GM18858 (cell line): Measurements from ENCODE around the gene LRRN4CL.
"Not testable (repeated sequence)": the region's sequence is repeated elsewhere in the genome, so short reads cannot be mapped to it uniquely, and the experiment has no call there.

Experiments
- ATAC-seq: cut with Tn5 transposase; IDR thresholded peaks from one replicate; pipeline ENCODE4 v1.9.1; 2021; ENCODE audit not compliant: unreplicated experiment

LRRN4CL gene

DNA sequence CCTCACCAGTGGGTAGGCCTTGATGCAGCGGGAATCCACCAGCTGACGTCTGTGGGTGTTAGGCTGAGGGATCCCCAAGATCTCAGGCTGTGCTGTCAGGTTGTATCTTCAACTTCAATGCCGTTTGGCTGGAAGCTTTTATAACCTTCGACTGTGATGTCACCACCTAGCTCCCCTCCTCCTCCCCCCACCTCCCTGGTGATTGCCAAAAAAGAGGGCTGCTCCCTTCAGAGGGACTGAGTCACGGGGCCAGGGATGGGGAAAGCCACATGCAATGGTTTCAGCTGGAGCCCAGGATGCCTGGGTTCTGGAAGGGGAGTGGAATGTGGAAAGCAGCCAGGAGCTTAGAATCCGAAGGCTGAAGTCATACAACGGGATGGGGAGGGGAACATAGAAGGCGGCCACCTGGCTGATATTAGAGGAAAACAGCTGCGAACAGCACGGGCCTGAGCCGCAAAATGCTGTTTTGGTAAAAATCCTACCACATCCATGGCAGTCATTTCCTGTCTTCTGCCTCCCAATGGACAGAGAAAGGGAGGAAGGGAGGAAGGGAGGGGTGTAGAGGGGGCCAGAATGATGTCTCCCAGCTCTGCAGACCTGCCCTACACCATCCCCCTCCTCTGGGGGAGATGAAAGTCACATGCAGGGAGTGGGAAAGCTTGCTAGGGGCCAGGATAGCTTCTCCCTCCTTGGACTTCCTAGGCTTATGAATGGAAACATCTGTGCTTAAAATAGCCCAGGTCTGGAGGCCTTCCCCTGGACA lies at the start of gene LRRN4CL:
TSS of gene LRRN4CL (minus strand) at position 110 of the 763 bp plus-strand sequence. CDS start 1,022 bp downstream, outside the sequence.
- no peak for ATAC-seq

DNA sequence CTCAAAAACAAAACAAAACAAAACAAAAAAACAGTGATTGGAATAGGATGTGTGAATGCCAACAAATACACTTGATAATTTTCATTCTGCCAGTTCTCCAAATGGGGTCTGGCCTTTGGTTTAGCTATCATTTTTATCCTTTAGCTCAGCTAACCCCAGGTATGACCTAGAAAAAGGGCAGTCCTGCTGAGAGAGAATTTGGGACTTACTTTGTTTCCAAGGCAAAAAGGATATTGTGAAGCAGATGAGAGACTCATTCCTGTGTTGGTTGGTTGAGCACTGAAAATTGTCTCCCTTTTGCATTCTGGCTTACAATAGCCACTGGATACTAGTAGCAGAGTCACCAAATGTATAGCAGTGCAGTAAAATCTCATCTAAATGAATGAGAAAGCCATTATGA lies 47.9 kb upstream of the LRRN4CL start:
- no peak for ATAC-seq

DNA sequence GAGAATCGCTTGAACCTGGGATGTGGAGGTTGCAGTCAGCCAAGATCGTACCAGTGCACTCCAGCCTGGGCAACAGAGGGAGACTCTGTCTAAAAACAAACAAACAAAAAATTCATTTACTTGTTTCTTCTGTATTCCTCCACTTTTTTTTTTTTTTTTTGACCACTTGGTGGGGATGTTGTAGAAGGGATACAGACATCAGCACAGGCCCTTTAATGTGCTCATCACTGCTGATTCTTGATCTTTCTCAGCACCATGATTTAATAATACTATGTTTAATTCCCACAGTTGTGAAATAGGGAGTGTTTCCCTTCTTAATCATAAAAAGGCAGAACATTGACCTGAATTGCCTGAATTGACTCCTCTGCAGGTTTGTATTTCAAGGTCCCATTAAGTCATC lies 43.5 kb upstream of the LRRN4CL start:
- ATAC-seq: no peak

DNA sequence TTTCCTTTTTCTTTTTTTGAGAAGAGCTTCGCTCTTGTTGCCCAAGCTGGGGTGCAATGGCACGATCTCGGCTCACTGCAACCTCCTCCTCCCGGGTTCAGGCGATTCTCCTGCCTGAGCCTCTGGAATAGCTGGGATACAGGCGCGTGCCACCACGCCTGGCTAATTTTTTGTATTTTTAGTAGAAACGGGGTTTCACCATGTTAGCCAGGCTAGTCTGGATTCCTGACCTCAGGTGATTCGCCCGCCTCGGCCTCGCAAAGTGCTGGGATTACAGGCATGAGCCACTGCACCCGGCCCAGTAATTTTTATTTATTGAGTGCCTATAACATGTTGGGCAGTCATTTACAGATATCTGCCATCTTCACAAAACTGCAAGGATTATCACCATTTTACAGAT lies 40.7 kb upstream of the LRRN4CL start:
- ATAC-seq: not testable (repeated sequence)

DNA sequence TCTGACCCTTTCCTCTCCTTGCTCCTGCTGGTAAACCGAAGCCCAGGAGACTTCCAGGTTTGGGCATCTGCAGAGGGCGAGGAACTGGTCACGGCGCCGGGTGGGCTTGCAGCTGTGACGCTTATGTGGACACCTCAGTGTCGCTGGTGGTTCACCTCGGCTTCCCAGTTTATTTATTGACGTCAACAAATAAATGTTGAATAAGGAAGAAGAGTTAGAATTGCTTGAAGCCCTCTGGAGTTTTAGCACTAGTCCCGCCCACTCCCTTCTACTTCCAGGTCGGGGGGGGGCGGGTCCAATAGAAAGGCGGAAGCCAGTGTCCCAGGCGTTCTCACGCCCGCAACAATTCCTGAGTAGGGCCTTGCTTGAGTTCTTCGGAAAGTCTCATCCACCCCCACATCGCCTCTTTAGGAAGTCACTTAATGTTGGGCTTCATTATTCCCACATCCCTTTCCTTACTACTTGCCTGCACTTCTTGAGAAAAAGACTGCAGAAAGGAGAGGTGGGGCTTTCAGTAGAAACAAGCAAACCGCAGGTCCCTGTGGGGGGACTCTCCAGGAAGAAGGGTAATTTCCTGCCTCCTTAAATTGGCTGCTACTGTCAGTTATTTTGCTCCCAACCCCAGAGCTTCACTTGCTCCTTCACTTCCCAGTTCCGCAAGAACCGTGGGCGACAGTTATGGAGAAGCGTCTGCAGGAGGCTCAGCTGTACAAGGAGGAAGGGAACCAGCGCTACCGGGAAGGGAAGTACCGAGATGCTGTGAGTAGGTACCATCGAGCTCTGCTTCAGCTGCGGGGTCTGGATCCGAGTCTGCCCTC lies 39.0 kb upstream of the LRRN4CL start, which contains the start of gene TTC9C:
TSS of gene TTC9C (plus strand) at position 316 of the 818 bp plus-strand sequence. CDS start at position 679, 363 bp downstream.
- peak; percentile 1 for ATAC-seq

DNA sequence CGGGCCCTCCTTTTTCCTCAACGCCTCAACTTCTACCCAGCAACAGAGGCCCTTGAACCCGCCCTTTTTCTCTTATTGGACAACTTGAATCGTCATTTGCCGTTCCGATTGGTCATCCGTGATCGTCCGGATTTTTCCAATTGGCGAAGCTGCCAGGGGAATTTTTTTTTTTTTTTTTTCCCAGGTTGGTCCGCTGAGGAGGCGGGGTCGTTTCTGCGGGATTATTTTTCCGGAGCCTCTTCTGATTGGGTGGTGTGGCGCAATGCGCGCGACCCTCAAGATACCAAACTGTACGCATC lies 38.5 kb upstream of the LRRN4CL start:
- ATAC-seq: peak; percentile 36

DNA sequence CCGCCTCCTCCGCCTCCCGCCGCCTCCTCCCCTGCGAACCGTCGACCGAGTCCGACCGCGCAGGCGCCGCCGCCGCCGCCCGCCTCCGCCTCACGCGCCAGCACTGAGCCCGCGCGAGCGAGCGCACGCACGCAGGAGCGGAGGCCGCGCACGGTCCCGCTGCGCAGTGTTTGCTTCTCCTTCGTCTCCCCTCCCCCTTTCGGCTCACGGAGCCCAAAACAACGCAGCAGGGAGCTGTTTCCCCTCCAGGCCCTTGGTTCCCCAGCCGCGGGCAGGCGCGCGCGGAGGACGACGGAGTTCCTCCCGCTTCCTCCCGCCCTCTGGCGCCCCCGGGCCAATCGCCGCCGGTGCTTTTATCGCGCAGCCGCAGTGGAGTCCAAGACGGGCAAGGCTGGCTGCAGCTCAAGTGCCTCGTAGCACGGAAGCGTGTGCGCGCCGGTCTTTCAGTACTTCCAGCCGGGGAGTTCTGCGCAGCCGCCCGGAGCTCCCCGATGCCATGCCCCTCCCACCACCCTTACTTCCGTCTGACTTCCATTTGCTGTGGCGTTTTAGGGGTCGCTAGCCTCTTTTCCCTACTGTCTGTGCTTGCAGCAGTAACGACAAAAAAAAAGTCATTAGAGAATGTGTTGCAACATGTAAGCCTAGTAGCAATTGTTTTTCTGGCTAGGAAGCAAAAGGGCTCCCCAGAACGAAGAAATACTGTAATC lies 38.0 kb upstream of the LRRN4CL start, which contains the start of gene HNRNPUL2:
TSS of gene HNRNPUL2 (minus strand) at position 293 of the 707 bp plus-strand sequence. CDS start 301 bp downstream, outside the sequence.
- ATAC-seq: peak; percentile 45

DNA sequence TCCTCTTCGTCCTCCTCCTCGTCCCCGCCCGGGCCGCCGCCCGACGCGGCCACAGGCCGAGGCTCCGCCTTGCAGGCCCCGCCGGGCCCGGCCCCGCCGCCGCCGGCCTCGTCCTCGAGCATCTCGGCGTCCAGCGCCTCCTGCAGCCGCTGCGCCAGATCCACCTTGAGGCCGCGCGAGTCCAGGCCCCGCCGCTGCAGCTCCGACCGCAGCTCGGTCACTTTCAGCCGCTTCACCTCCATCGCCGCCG lies 37.5 kb upstream of the LRRN4CL start:
- ATAC-seq: no peak

DNA sequence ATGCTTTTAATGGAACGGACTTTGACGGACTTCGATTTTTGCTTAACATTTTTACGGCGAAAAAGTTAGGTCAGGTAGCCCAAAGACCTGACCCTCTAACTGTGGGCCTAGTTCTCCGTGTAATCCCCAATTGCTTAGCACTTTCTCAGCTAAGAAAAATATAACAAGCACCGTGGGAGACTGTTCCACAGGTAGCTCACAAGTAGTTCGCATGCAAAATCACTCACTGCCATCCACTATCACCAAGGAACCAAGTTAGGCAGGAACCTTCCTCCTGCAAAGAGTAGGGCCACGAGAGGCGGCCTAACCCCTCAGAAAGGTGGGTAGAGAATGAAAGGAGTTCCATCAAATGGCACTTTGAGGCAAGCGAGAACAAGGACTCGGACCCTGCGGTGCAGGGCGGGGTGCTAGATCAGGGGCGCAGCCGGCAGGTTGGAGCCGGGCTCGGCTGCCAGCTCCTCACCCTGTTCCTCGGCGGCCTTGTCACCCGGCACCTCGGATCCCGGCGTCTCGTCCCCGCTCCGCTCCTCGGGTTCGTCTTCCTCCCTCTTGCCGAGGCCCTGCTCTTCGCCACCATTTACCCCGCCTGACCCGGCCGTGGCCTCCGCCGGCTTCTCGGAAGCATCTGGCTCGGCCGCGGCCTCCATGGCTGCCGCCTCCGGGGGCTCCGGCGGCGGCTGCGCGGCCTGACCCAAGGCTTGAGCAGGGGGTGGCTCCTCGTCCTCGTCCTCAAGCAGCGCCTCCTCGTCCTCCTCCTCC lies 37.0 kb upstream of the LRRN4CL start:
- no peak for ATAC-seq

DNA sequence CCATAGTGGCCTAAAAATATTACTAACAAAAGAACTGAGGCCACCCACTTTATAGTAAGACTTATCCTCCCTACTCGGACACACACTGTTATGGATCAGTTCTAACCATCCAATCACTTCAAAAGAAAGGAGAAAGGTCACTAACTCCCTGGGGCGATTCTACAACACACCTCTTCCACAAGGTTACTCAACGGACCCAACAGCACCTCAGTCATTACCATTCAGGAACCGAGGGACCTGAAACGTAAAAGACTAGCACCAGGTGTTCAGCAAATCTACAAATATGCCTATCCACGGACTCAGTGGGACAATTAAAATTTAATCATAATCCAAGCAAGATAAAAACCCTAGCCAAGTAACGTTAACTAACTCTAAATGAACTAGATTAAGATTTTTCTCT lies 36.3 kb upstream of the LRRN4CL start:
- no peak for ATAC-seq

DNA sequence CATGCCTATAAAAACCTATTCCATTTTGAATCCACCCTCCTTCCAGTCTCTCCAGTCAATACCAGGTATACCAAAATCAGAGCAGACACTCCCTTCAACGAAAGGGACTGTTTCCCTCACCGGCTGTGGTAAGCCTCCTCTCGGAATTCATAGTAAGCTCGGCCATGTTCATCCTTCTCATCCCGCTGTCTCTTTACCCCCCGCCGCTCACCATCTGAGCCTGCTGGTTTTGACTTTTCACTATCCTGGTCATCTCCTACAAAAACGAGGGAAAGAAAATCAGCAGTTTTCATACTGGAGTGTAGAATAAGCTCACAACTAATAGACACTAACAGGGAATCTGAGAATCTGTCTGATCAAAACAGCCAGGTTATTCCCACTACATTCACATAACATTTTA lies 34.8 kb upstream of the LRRN4CL start:
- no peak for ATAC-seq

DNA sequence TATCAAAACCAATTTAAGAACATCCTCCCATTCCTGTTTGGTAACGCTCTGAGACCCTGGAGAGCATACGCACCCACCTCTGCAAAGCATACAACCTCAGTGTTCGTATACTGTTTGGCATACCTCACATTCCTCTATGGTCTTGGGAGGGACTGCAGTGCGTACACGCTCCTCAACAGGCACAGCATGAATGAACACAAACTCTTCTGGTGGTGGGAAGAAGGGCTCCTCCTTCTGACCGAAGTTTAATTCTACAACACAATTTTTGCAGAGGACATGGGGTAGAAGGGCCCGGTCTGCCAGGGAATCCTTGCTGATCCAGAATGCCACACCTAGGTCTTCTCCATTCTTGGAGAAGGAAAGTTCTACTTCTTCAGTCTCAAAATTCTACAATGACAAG lies 32.7 kb upstream of the LRRN4CL start:
- ATAC-seq: no peak

DNA sequence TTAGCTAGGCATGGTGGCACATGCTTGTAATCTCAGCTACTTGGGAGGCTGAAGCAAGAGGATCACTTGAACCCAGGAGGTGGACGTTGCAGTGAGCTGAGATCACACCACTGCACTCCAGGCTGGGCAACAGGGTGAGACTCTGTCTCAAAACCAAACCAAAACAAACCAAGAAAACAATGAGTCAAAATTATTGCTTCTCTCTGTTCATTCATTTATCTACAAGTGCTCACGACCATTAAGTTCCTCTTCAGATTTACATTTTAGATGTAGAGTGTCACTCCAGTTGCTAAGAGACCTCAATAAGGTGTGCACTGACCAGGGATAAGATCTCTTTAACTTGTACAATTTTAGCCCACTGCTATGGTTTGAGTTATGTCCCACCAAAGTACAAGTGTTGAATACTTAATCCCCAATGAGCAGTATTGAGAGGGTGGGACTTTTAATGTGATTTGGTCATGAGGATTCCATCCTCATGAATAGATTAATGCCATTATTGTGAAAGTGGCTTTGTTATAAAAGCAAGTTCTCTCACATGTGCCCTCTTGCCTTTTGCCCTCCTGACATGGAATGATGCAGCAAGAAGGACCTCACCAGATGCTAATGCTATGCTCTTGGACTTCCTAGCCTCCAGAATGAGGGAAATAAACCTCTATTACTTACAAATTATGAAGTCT lies 30.1 kb upstream of the LRRN4CL start:
- ATAC-seq: no peak

DNA sequence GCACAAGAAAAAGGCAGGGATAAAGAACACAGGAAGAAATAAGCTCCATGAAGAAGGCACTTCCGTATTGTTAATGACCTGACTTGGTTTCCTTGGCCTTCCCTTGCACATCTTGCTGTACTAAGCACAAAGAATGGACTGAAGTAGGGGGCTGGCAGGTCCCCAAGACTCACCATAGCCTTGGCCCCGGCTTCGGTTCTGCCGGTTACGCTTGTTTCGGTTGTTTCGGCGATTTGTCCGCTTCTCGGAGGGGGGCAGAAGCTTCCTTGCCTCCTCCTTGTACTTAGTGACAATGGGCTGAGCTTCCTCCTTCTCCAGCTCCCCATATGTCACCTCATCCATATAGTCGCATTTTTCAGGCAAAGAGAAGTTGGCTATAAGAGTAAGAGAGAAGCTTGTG lies 27.5 kb upstream of the LRRN4CL start:
- no peak for ATAC-seq

DNA sequence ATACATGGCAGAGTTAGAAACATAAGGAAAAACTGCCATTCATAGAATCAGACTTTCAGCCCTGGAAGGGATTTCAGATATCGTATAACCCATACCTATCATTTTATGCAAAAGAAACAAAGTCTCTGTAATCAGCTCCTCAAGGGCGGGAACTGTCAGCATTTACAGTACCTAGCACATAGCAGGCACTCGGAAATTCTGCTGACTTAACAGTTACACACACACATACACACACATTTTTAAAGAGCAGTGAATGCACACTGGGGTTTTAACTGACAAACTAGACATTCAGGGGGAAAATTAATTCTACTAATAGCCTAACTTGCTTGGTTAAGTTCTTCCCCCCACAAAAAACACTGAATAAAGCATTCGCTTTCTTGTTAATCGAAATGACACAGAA lies 26.9 kb upstream of the LRRN4CL start:
- ATAC-seq: no peak

DNA sequence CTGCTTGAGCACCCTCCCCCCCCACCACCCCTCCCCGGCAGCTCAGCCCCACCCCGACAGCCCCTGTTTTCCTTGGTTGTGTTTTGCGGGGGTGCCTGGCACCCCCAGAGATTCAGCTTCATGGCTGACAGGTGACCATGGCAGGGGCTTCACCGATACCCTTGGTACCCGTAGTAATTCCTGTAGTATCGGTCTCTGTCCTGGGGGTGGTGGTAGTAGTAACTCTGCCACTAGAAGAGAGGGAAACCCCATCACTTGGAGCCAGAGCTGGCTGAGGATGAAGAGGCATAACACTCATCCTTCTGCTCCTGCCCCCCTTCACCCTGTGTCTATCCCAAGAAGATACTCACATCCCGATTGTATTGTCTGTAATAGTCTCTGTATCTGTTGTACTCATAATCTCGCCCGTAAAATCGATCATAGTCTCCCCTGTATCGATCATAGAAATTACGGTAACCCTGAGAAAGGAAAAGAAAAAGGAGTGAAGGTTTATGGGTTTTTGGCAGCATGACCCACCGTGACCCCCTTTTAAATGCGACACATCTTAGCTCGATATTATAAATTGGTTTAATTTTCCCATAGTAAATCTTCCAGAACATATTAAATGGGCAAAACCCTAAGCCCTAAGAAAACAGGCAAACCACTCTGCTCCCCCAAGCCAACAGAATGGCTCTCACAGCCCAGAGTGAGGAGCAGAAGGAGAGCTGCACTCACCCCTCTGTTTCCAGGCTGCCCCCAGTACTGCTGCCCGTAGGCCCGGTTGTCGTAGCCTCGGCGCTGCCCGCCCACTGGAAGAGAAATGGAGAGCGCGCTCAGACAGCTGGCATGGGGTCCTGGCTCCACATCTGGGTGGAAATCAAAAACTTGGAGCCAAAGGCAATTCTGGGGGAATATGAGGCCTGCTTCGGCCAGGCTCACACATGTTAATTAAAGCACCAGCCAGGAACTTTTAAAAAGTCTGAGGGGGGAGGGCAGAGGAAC lies 26.1 kb upstream of the LRRN4CL start:
- no peak for ATAC-seq

DNA sequence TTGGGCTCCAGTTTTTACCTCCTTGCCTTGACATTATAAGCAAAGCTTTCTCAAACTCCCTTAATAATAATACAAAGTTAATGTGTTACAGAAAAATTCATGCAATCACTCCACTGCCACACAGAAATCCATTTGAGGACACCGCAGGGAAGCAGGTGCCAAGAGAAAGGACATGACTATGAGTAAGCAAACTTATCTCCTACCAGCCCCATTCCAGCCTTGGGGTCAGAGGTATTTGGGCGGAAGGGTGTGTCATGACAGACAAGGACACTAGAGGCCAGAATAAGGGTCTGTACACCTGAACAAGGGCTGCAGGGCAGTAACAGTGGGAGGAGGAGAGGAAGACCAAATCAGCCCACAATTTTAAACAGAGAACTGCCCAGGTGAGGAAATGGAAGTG lies 24.0 kb upstream of the LRRN4CL start:
- no peak for ATAC-seq

DNA sequence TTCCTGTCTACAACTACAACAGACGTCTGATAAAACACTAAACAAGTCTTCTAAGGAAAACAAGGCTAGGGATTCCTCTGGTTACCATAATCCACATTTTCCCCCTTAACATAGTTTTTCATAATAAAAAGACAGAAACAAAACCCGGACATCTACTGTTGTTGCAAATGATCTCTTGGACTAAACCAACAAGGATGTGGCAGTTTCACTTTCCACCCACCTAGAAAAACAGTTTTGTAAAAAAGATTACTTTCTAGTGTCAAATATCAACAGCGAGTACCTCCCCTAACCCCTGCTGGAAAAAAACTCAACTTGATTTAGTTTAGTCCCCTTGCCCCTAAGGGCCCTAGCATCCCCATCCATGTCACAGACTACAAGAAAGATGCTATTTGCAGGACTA lies 23.5 kb upstream of the LRRN4CL start:
- ATAC-seq: no peak

DNA sequence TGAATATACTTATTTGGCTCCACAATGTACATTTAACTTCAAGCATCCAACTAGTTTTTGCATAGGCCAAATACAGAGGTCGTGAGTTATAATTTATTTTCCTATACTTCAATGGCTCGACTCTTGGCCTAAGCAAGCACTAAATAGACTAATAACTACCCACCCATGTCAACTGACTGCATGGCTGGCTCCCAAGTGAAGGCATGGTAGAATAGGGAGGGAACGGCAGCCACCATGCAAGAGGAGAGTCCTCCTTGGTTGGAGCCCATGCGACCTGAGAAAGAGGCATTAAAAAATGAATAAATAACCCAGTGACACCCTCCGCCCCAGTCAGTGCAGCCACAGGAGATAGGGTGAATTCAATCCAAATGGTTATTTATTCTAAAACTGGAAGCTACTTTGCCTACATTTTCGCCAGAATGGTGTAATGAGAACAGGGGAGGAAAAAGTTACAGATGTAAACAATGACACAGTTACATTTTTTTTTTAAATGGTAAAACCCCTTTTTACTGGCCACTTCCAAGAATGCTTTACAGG lies 23.0 kb upstream of the LRRN4CL start:
- ATAC-seq: no peak
